ENCODE data around the gene STAC3.

DNA sequence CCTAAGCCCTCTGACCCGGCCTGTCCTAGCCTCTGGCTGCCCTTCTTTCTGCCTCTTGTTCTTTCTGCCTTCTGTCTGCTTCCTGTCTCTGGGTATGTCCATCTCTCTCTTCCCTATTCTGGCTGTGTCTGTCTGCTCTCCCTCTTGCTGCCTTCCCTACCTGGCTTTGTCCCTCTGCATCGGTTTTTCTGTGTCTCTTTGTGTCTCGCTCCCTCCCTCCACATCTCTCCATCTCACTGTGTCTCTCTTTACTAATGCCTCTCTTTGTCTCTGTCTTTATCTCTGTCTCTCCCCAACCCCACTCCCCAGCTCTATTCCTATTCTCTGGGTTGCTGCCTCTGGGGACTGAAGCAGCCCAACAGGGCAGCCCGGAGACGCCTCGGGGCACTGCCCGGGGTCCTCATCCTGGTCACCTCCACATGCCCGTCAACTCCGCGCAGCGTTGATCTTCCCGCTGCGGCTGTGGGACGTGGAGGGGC lies 11.4 kb downstream of the STAC3 start:
- TF ChIP-seq, protein P1, sequence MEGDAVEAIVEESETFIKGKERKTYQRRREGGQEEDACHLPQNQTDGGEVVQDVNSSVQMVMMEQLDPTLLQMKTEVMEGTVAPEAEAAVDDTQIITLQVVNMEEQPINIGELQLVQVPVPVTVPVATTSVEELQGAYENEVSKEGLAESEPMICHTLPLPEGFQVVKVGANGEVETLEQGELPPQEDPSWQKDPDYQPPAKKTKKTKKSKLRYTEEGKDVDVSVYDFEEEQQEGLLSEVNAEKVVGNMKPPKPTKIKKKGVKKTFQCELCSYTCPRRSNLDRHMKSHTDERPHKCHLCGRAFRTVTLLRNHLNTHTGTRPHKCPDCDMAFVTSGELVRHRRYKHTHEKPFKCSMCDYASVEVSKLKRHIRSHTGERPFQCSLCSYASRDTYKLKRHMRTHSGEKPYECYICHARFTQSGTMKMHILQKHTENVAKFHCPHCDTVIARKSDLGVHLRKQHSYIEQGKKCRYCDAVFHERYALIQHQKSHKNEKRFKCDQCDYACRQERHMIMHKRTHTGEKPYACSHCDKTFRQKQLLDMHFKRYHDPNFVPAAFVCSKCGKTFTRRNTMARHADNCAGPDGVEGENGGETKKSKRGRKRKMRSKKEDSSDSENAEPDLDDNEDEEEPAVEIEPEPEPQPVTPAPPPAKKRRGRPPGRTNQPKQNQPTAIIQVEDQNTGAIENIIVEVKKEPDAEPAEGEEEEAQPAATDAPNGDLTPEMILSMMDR (IDR thresholded peaks at IDR 0.05; ENCODE audit: borderline replicate concordance, extremely low read depth, low read length, poor library complexity, severe bottlenecking): no peak
- TF ChIP-seq EZH2 (IDR thresholded peaks at IDR 0.05; ENCODE audit: borderline replicate concordance, low read depth, low read length, severe bottlenecking): no peak
